HG02943 (cell line): ENCODE data around the gene ADAM30.

Source experiments
- ATAC-seq: cut with Tn5 transposase; IDR thresholded peaks from one replicate; pipeline ENCODE4 v1.9.1; 2021; ENCODE audit warnings: mild to moderate bottlenecking, low read depth, moderate library complexity; ENCODE audit not compliant: unreplicated experiment

The ADAM30 gene

GRCh38 chr1:119909890-119910596, 13.7 kb upstream of the ADAM30 start:
- no peak for ATAC-seq

GRCh38 chr1:119908661-119909060, 12.3 kb upstream of the ADAM30 start:
- ATAC-seq, result no peak

GRCh38 chr1:119906927-119907652, 10.8 kb upstream of the ADAM30 start:
- no peak for ATAC-seq

- ATAC-seq, result no peak
Observed at GRCh38 chr1:119903443-119903835, 7.1 kb upstream of the ADAM30 start.

- no peak for ATAC-seq
Observed at GRCh38 chr1:119902775-119903442, 6.6 kb upstream of the ADAM30 start.

- no peak for ATAC-seq
Observed at GRCh38 chr1:119898981-119899720, 2.8 kb upstream of the ADAM30 start.

GRCh38 chr1:119898530-119898929, 2.2 kb upstream of the ADAM30 start:
- ATAC-seq, result no peak

GRCh38 chr1:119895102-119895501, 1.2 kb downstream of the ADAM30 start:
- no peak for ATAC-seq

- no peak for ATAC-seq
Observed at GRCh38 chr1:119893827-119894700, 2.3 kb downstream of the ADAM30 start.

GRCh38 chr1:119893238-119893791, 3.0 kb downstream of the ADAM30 start:
- ATAC-seq, result no peak

GRCh38 chr1:119891386-119891785, 4.9 kb downstream of the ADAM30 start:
- no peak for ATAC-seq

- ATAC-seq, result no peak
Observed at GRCh38 chr1:119888476-119888875, 7.8 kb downstream of the ADAM30 start.

- no peak for ATAC-seq
Observed at GRCh38 chr1:119887427-119887826, 8.9 kb downstream of the ADAM30 start.

- no peak for ATAC-seq
Observed at GRCh38 chr1:119885903-119886783, 10.2 kb downstream of the ADAM30 start.

GRCh38 chr1:119884711-119885110, 11.6 kb downstream of the ADAM30 start:
- no peak for ATAC-seq

GRCh38 chr1:119883826-119884225, 12.5 kb downstream of the ADAM30 start:
- no peak for ATAC-seq

- ATAC-seq, result no peak
Observed at GRCh38 chr1:119882132-119883049, 13.9 kb downstream of the ADAM30 start.
